Measurements from ENCODE around the gene SLC29A2. TPM values are rescaled to one million over a fixed set of nuclear protein-coding genes. Genes with fewer than 3 reads are reported as not detected.
"Not testable (repeated sequence)": the region's sequence is repeated elsewhere in the genome, so short reads cannot be mapped to it uniquely, and the experiment has no call there.

The SLC29A2 gene
- total and polyA plus RNA-seq, 3 donors from 2014 or later = 1.2 to 3.1 (median 1.6) TPM

GRCh38 chr11:66360406-66361073 lies 11.0 kb downstream of the SLC29A2 start:
- Histone ChIP-seq H3K4me1 (no peaks in the 10 kb centered on the region), H3K27ac (no peak overlapping the region), H3K27me3 (no peaks in the 10 kb centered on the region), H3K4me3 (no peak overlapping the region), H3K9me3 (no peaks in the 10 kb centered on the region), H3K36me3 (ENCODE audit: low read depth, missing control alignments) (no peaks in the 10 kb centered on the region)
- WGBS, 2 donors = 93 to 97% methylated on average over 9 to 15 of the region's 15 CpGs
- no peak for TF ChIP-seq POLR2A (IDR thresholded peaks at IDR 0.05)
- TF ChIP-seq, protein P1, sequence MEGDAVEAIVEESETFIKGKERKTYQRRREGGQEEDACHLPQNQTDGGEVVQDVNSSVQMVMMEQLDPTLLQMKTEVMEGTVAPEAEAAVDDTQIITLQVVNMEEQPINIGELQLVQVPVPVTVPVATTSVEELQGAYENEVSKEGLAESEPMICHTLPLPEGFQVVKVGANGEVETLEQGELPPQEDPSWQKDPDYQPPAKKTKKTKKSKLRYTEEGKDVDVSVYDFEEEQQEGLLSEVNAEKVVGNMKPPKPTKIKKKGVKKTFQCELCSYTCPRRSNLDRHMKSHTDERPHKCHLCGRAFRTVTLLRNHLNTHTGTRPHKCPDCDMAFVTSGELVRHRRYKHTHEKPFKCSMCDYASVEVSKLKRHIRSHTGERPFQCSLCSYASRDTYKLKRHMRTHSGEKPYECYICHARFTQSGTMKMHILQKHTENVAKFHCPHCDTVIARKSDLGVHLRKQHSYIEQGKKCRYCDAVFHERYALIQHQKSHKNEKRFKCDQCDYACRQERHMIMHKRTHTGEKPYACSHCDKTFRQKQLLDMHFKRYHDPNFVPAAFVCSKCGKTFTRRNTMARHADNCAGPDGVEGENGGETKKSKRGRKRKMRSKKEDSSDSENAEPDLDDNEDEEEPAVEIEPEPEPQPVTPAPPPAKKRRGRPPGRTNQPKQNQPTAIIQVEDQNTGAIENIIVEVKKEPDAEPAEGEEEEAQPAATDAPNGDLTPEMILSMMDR (IDR thresholded peaks at IDR 0.05) = no peak
- DNase-seq = no peak
- intact Hi-C loops (cut with DNase I; ENCODE audit: low total_unique reads) = no loop called here

DNA sequence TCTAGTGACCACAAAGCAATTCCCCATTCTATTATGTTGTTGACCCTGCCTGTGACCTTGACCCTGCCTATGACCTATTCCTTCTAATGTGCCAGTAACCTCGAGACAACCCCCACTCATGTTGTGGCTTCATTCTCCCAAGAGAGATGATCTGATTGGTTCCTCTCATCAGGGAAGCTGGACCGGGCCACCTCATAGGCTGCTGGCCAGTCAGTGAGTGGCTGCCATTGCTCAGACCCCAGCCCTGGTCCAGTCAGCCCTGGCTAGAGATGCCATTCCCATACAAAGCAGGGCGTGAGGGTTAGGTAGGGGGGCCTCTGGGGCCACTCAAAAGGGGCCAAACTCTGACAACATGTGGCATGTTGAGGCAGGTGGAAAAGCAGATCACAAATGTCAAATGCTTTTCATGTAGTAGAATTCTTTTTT lies 11.9 kb downstream of the SLC29A2 start:
- Histone ChIP-seq H3K36me3 (ENCODE audit: low read depth, missing control alignments) (no peaks in the 10 kb centered on the region), H3K27me3 (no peaks in the 10 kb centered on the region), H3K4me3 (no peak overlapping the region), H3K27ac (no peak overlapping the region), H3K9me3 (no peaks in the 10 kb centered on the region), H3K4me1 (no peaks in the 10 kb centered on the region)
- WGBS, 2 donors = 47 to 71% methylated on average over 2 to 3 of the region's 3 CpGs
- TF ChIP-seq POLR2A (IDR thresholded peaks at IDR 0.05) = no peak
- TF ChIP-seq, protein P1 (IDR thresholded peaks at IDR 0.05) = no peak
- intact Hi-C loops (cut with DNase I; ENCODE audit: low total_unique reads) = no loop called here
- no peak for DNase-seq

DNA sequence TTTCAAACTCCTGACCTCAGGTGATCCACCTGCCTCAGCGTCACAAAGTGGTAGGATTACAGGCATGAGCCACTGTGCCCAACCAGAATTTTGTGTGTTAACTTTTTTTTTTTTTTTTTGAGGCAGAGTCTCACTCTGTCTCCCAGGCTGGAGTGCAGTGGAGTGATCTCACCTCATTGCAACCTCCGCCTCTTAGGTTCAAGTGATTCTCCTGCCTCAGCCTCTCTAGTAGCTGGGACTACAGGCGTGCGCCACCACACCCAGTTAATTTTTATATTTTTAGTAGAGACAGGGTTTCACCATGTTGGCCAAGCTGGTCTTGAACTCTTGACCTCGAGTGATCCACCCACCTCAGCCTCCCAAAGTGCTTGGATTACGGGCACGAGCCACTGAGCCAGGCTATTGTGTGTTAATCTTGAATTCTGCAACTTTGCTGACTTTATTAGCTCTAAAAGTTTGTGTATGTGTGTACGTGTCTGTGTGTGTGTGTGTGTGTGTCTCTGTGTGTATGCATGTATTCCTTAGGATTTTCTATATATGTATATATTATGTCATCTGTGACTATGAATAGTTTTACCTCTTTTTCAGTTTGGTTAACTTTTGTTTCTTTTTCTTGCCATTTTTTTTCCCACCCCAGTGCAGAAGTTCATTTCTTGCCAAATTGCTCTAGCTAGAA lies 20.9 kb downstream of the SLC29A2 start:
- DNase-seq; H3K9me3 ChIP-seq; H3K4me3 ChIP-seq; H3K27ac ChIP-seq; H3K27me3 ChIP-seq; H3K36me3 ChIP-seq (ENCODE audit: low read depth, missing control alignments); intact Hi-C loops (cut with DNase I; ENCODE audit: low total_unique reads): not testable (repeated sequence)
- 86 to 89% methylated on average over 8 of the region's 8 CpGs for WGBS, 2 donors
- peaks cover 15% of the 10 kb centered on the region for H3K4me1 ChIP-seq

GRCh38 chr11:66349084-66349386 lies 22.5 kb downstream of the SLC29A2 start:
- Histone ChIP-seq H3K4me1 (peaks cover 27% of the 10 kb centered on the region), H3K27ac (no peak overlapping the region), H3K4me3 (no peak overlapping the region), H3K9me3 (no peaks in the 10 kb centered on the region), H3K27me3 (no peaks in the 10 kb centered on the region), H3K36me3 (ENCODE audit: low read depth, missing control alignments) (no peaks in the 10 kb centered on the region)
- DNase-seq = no peak
- WGBS, 2 donors = 53 to 60% methylated on average over 2 of the region's 2 CpGs
- intact Hi-C loops (cut with DNase I; ENCODE audit: low total_unique reads) = no loop called here
- TF ChIP-seq POLR2A (IDR thresholded peaks at IDR 0.05) = no peak

- H3K27ac ChIP-seq = peak within 1 kb of the TSS; percentile 81 to 89
- no peak for TF ChIP-seq POLR2A (IDR thresholded peaks at IDR 0.05)
- TF ChIP-seq, protein P1 (IDR thresholded peaks at IDR 0.05) = no peak
- H3K4me1 ChIP-seq = peaks cover 32% of the 10 kb centered on the region
- peak; percentile 86 for DNase-seq
- H3K36me3 ChIP-seq (ENCODE audit: low read depth, missing control alignments) = no peaks in the 10 kb centered on the region
- 1 to 2% methylated on average over 35 to 64 of the region's 101 CpGs for WGBS, 2 donors
- no peaks in the 10 kb centered on the region for H3K27me3 ChIP-seq
- peak within 1 kb of the TSS; percentile 68 to 88 for H3K4me3 ChIP-seq
- intact Hi-C loops (cut with DNase I; ENCODE audit: low total_unique reads) = no loop called here
- H3K9me3 ChIP-seq = no peaks in the 10 kb centered on the region
These were observed 23.9 kb downstream of the SLC29A2 start, which contains the start of gene B4GAT1 for GRCh38 chr11:66347425-66348276. TSS of gene B4GAT1 (minus strand) at chr11:66347629. CDS start at chr11:66347545, 84 bp downstream.
